Type B pancreatic cell (in vitro differentiated cells): ENCODE results near the gene IFT57. TPM values are rescaled to one million over a fixed set of nuclear protein-coding genes. Genes with fewer than 3 reads are reported as not detected.

Experiments
- DNase-seq: peaks from one replicate; pipeline ENCODE4 v3.0.0; 2021; ENCODE audit warnings: mixed read lengths; ENCODE audit not compliant: unreplicated experiment; ENCODE audit errors: extremely low spot score
- H3K27ac Mint-ChIP-seq: 2 replicates; pipeline ENCODE4 v1.8.0; 2021; ENCODE audit warnings: mild to moderate bottlenecking, mixed read lengths
- H3K27me3 Mint-ChIP-seq: 2 replicates; pipeline ENCODE4 v1.8.0; 2021; ENCODE audit warnings: mixed read lengths
- H3K36me3 Mint-ChIP-seq: 2 replicates; pipeline ENCODE4 v1.8.0; 2021; ENCODE audit warnings: mixed read lengths
- H3K4me1 Mint-ChIP-seq: one replicate; pipeline ENCODE4 v1.8.0; 2021; ENCODE audit warnings: mixed read lengths; ENCODE audit not compliant: unreplicated experiment
- H3K4me3 Mint-ChIP-seq: 2 replicates; pipeline ENCODE4 v1.8.0; 2021; ENCODE audit warnings: mild to moderate bottlenecking, mixed read lengths
- H3K9me3 Mint-ChIP-seq: 2 replicates; pipeline ENCODE4 v1.8.0; 2021; ENCODE audit warnings: mixed read lengths
- CTCF ChIP-seq: fragments of 200-600 bp; sonication (generic); conservative IDR thresholded peaks from 2 replicates; pipeline ENCODE4 v1.5.0; 2021; ENCODE audit warnings: antibody characterized with exemption, mild to moderate bottlenecking
- total RNA-seq: library from RNA; stranded (reverse); gene quantifications from 2 replicates; pipeline ENCODE4 v1.2.1, GENCODE V29; 2021; ENCODE audit warnings: low replicate concordance

IFT57 gene
- total RNA-seq, 1 donor from 2014 or later = 95.7 TPM

- DNase-seq = no peak
- H3K9me3 Mint-ChIP-seq = no peaks in the 10 kb centered on the region
- peaks cover 17% of the 10 kb centered on the region for H3K4me1 Mint-ChIP-seq
- H3K27ac Mint-ChIP-seq = no peak overlapping the region
- TF ChIP-seq CTCF = no peak
- H3K4me3 Mint-ChIP-seq = no peak overlapping the region
- no peaks in the 10 kb centered on the region for H3K27me3 Mint-ChIP-seq
- no peaks in the 10 kb centered on the region for H3K36me3 Mint-ChIP-seq
These were observed 104.9 kb downstream of the IFT57 start for GRCh38 chr3:108117241-108117775.

GRCh38 chr3:108114423-108115065 lies 107.7 kb downstream of the IFT57 start:
- no peaks in the 10 kb centered on the region for H3K27me3 Mint-ChIP-seq

GRCh38 chr3:108113975-108114374 lies 108.2 kb downstream of the IFT57 start:
- TF ChIP-seq CTCF = no peak
- no peak for DNase-seq
- Mint-ChIP-seq H3K4me1 (peaks cover 13% of the 10 kb centered on the region), H3K4me3 (no peak overlapping the region), H3K36me3 (no peaks in the 10 kb centered on the region), H3K27me3 (no peaks in the 10 kb centered on the region), H3K27ac (peak overlapping the region; percentile 90), H3K9me3 (no peaks in the 10 kb centered on the region)

More at GRCh38 chr3:108114423-108115065, 107.7 kb downstream of the IFT57 start:
- TF ChIP-seq CTCF = no peak
- peak overlapping the region; percentile 70 for H3K4me3 Mint-ChIP-seq
- peaks cover 13% of the 10 kb centered on the region for H3K4me1 Mint-ChIP-seq
- H3K36me3 Mint-ChIP-seq = no peaks in the 10 kb centered on the region
- no peak for DNase-seq
- H3K27ac Mint-ChIP-seq = peak overlapping the region; percentile 90
- H3K9me3 Mint-ChIP-seq = no peaks in the 10 kb centered on the region

- no peak for TF ChIP-seq CTCF
- H3K9me3 Mint-ChIP-seq = no peaks in the 10 kb centered on the region
- H3K4me1 Mint-ChIP-seq = peaks cover 20% of the 10 kb centered on the region
- no peak overlapping the region for H3K4me3 Mint-ChIP-seq
- H3K27ac Mint-ChIP-seq = no peak overlapping the region
- H3K27me3 Mint-ChIP-seq = no peaks in the 10 kb centered on the region
- H3K36me3 Mint-ChIP-seq = no peaks in the 10 kb centered on the region
- no peak for DNase-seq
These were observed 111.3 kb downstream of the IFT57 start for GRCh38 chr3:108110934-108111333.

Other genes with a start within 250 kb of the IFT57 start
- 113 and 204 TPM in 2 replicates for gene CD47, start 131.4 kb downstream of the IFT57 start, total RNA-seq
- 2.3 and 3.9 TPM in 2 replicates for gene HHLA2, start 74.1 kb upstream of the IFT57 start, total RNA-seq